Neuronal stem cell (in vitro differentiated cells): ENCODE data around the gene WNT3. TPM values are rescaled to one million over a fixed set of nuclear protein-coding genes. Genes with fewer than 3 reads are reported as not detected.

Source experiments
- DNase-seq: peaks from one replicate; pipeline ENCODE4 v3.0.0-alpha.2; 2013; ENCODE audit warnings: low spot score
- H2AFZ ChIP-seq: one replicate; pipeline ENCODE4 v1.6.1; 2013; ENCODE audit warnings: mild to moderate bottlenecking, low read length, inconsistent platforms
- H2AK5ac ChIP-seq: 2 replicates; pipeline ENCODE4 v1.6.1; 2013; ENCODE audit warnings: low read depth, mild to moderate bottlenecking, inconsistent platforms, low read length, moderate library complexity, mixed read lengths
- H2BK120ac ChIP-seq: 2 replicates; pipeline ENCODE4 v1.6.1; 2013; ENCODE audit warnings: low read depth, mild to moderate bottlenecking, inconsistent platforms, low read length, moderate library complexity, mixed read lengths
- H2BK12ac ChIP-seq: one replicate; pipeline ENCODE4 v1.6.1; 2013; ENCODE audit warnings: low read length, inconsistent platforms
- H2BK15ac ChIP-seq: 2 replicates; pipeline ENCODE4 v1.6.1; 2013; ENCODE audit warnings: mild to moderate bottlenecking, low read length, inconsistent platforms, mixed read lengths
- H2BK5ac ChIP-seq: one replicate; pipeline ENCODE4 v1.6.1; 2013; ENCODE audit warnings: inconsistent platforms, mild to moderate bottlenecking, low read length, moderate library complexity
- H3K14ac ChIP-seq: one replicate; pipeline ENCODE4 v1.6.1; 2013; ENCODE audit warnings: low read length, inconsistent platforms
- H3K18ac ChIP-seq: 2 replicates; pipeline ENCODE4 v1.6.1; 2013; ENCODE audit warnings: low read length, inconsistent platforms
- H3K23ac ChIP-seq: 2 replicates; pipeline ENCODE4 v1.6.1; 2013; ENCODE audit warnings: low read depth, mild to moderate bottlenecking, mixed read lengths, low read length, inconsistent platforms; ENCODE audit not compliant: poor library complexity
- H3K27ac ChIP-seq: replicated peaks from 3 replicates; pipeline ENCODE4 v1.5.1; 2013; ENCODE audit warnings: low read length, inconsistent platforms
- H3K27me3 ChIP-seq, 3 experiments: 2 replicates each; pipeline ENCODE4 v1.6.1; 2013; ENCODE audit warnings: low read length in 3 of 3, mild to moderate bottlenecking in 2 of 3, inconsistent platforms in 1 of 3, low read depth in 1 of 3, mixed read lengths in 1 of 3, moderate library complexity in 1 of 3; ENCODE audit not compliant: control insufficient read depth in 3 of 3, insufficient read depth in 3 of 3
- H3K36me3 ChIP-seq, 2 donors: replicated peaks in 1 of 2; 2 replicates each; pipeline ENCODE4 v1.6.1; 2013; ENCODE audit warnings: low read length in 2 of 2; ENCODE audit not compliant: control insufficient read depth in 2 of 2, insufficient read depth in 2 of 2
- H3K4ac ChIP-seq: 2 replicates; pipeline ENCODE4 v1.6.1; 2013; ENCODE audit warnings: inconsistent platforms, mild to moderate bottlenecking, low read length, moderate library complexity
- H3K4me1 ChIP-seq, 2 donors: 1 replicate in 1 of 2; 2 replicates in 1 of 2; pipeline ENCODE4 v1.6.1; 2013; ENCODE audit warnings: low read length in 2 of 2, low read depth in 1 of 2; ENCODE audit not compliant: control insufficient read depth in 2 of 2, insufficient read depth in 1 of 2
- H3K4me2 ChIP-seq: one replicate; pipeline ENCODE4 v1.6.1; 2013; ENCODE audit warnings: mild to moderate bottlenecking, low read length, inconsistent platforms; ENCODE audit not compliant: insufficient read depth, poor library complexity, severe bottlenecking
- H3K4me3 ChIP-seq, 2 donors: 2 replicates each; pipeline ENCODE4 v1.5.1; 2013; ENCODE audit warnings: low read length in 2 of 2, mild to moderate bottlenecking in 2 of 2, inconsistent platforms in 1 of 2, moderate library complexity in 1 of 2
- H3K79me1 ChIP-seq: one replicate; pipeline ENCODE4 v1.6.1; 2013; ENCODE audit warnings: low read depth, mild to moderate bottlenecking, inconsistent platforms, low read length, moderate library complexity
- H3K9ac ChIP-seq: one replicate; pipeline ENCODE4 v1.6.1; 2013; ENCODE audit warnings: mild to moderate bottlenecking, low read depth, low read length, inconsistent platforms; ENCODE audit not compliant: poor library complexity
- H3K9me3 ChIP-seq, 2 donors: replicated peaks in 1 of 2; 2 replicates each; pipeline versions ENCODE3 to v1.6.1; 2013; ENCODE audit warnings: low read length in 2 of 2, mild to moderate bottlenecking in 2 of 2, inconsistent platforms in 1 of 2, low read depth in 1 of 2, mixed read lengths in 1 of 2, moderate library complexity in 1 of 2; ENCODE audit not compliant: control insufficient read depth in 2 of 2, insufficient read depth in 1 of 2
- H4K8ac ChIP-seq: one replicate; pipeline ENCODE4 v1.6.1; 2013; ENCODE audit warnings: low read depth, mild to moderate bottlenecking, inconsistent platforms, low read length, moderate library complexity
- H4K91ac ChIP-seq: one replicate; pipeline ENCODE4 v1.6.1; 2013; ENCODE audit warnings: low read length, low read depth, mild to moderate bottlenecking, inconsistent platforms; ENCODE audit not compliant: poor library complexity
- WGBS, 2 donors: extraction: QIAGEN DNeasy Blood & Tissue Kit; methylation state at CpG; one replicate each; pipeline ENCODE4 v1.1.7; 2013; ENCODE audit warnings: missing lambda C conversion rate in 2 of 2, mixed read lengths in 1 of 2; ENCODE audit not compliant: insufficient read length in 2 of 2, insufficient replicate concordance in 1 of 2; ENCODE audit errors: extremely low coverage in 2 of 2; 5-methylcytosine and 5-hydroxymethylcytosine counted together
- polyA plus RNA-seq, 2 experiments: library from polyadenylated mRNA; stranded (reverse); fragments of 200-250 nt; gene quantifications; one replicate each; pipeline ENCODE4 v1.2.3, GENCODE V29; 2013

The WNT3 gene
- 6.1 TPM for polyA plus RNA-seq (2013, experiment 1 of 2)
- polyA plus RNA-seq (2013, experiment 2 of 2): 6.0 TPM

- Histone ChIP-seq H3K9me3 (peaks cover 0 to 13% of the 10 kb centered on the region in 2 donors), H3K4me2 (peak within 1 kb of the TSS; percentile 92), H3K9ac (peak within 1 kb of the TSS; percentile 66), H2BK5ac (no peak within 1 kb of the TSS), H2BK15ac (peak within 1 kb of the TSS; percentile 9), H4K91ac (no peak within 1 kb of the TSS), H2BK12ac (no peak within 1 kb of the TSS), H3K4me3 (peak within 1 kb of the TSS; percentile 72 to 80), H2AK5ac (no peak within 1 kb of the TSS), H3K36me3 (peaks cover 1 to 10% of the 10 kb centered on the region in 2 donors), H3K27me3 (peaks cover 0 to 94% (median 48%) of the 10 kb centered on the region in 3 experiments), H3K79me1 (no peaks in the 10 kb centered on the region), H2BK120ac (peak within 1 kb of the TSS; percentile 49), H3K4ac (no peak within 1 kb of the TSS), H4K8ac (no peak within 1 kb of the TSS), H3K14ac (peak within 1 kb of the TSS; percentile 77), H3K18ac (peak within 1 kb of the TSS; percentile 74), H3K4me1 (peaks cover 24 to 43% of the 10 kb centered on the region in 2 donors), H3K27ac (no peak within 1 kb of the TSS), H3K23ac (peak within 1 kb of the TSS; percentile 82), H2AFZ (peak within 1 kb of the TSS; percentile 80)
- DNase-seq: no peak
- no CpG with 5 or more reads among the region's 47 CpGs for WGBS, 2 donors
Observed at GRCh38 chr17:46818316-46818928, at the start of gene WNT3. WNT3 (minus strand) TSS chr17:46818692; CDS start chr17:46818597, 95 bp downstream.

GRCh38 chr17:46866747-46867146 is 48.3 kb upstream of the WNT3 start:
- Histone ChIP-seq H2BK120ac (no peak overlapping the region), H3K79me1 (no peaks in the 10 kb centered on the region), H3K27ac (no peak overlapping the region), H3K4ac (no peak overlapping the region), H2BK5ac (no peak overlapping the region), H2AFZ (no peak overlapping the region), H2BK15ac (no peak overlapping the region), H2AK5ac (no peak overlapping the region), H3K23ac (no peak overlapping the region), H3K27me3 (no peaks in the 10 kb centered on the region), H3K9me3 (no peaks in the 10 kb centered on the region), H3K18ac (no peak overlapping the region), H3K14ac (no peak overlapping the region), H3K36me3 (no peaks in the 10 kb centered on the region), H3K4me3 (no peak overlapping the region), H4K8ac (no peak overlapping the region), H3K9ac (no peak overlapping the region), H3K4me2 (no peak overlapping the region), H3K4me1 (peaks cover 1 to 3% of the 10 kb centered on the region in 2 donors), H4K91ac (no peak overlapping the region), H2BK12ac (no peak overlapping the region)
- DNase-seq: no peak

- H3K27me3 ChIP-seq: peaks cover 0 to under 1% (median 0%) of the 10 kb centered on the region in 3 experiments
- no peaks in the 10 kb centered on the region for H3K79me1 ChIP-seq
- no peak overlapping the region for H3K4me3 ChIP-seq
- no peak overlapping the region for H2BK12ac ChIP-seq
- no peaks in the 10 kb centered on the region for H3K9me3 ChIP-seq
- H4K91ac ChIP-seq: no peak overlapping the region
- no peak overlapping the region for H4K8ac ChIP-seq
- H2BK5ac ChIP-seq: no peak overlapping the region
- 100% methylated on average over 2 of the region's 8 CpGs for WGBS, 2 donors
- no peak overlapping the region for H2AK5ac ChIP-seq
- no peak overlapping the region for H3K9ac ChIP-seq
- H2BK120ac ChIP-seq: no peak overlapping the region
- no peak overlapping the region for H3K4me2 ChIP-seq
- H2AFZ ChIP-seq: no peak overlapping the region
- H3K14ac ChIP-seq: no peak overlapping the region
- no peaks in the 10 kb centered on the region for H3K36me3 ChIP-seq
- H2BK15ac ChIP-seq: no peak overlapping the region
- H3K23ac ChIP-seq: no peak overlapping the region
- H3K4ac ChIP-seq: no peak overlapping the region
- H3K18ac ChIP-seq: no peak overlapping the region
- H3K4me1 ChIP-seq: peaks cover 1 to 3% of the 10 kb centered on the region in 2 donors
- DNase-seq: no peak
- no peak overlapping the region for H3K27ac ChIP-seq
Observed at GRCh38 chr17:46866325-46866724, 47.8 kb upstream of the WNT3 start.

- Histone ChIP-seq H3K27ac (no peak overlapping the region), H4K91ac (no peak overlapping the region), H3K23ac (no peak overlapping the region), H2BK120ac (no peak overlapping the region), H3K36me3 (no peaks in the 10 kb centered on the region), H3K27me3 (peaks cover 0 to 4% (median 0%) of the 10 kb centered on the region in 3 experiments), H4K8ac (no peak overlapping the region), H3K4me1 (peaks cover 1 to 3% of the 10 kb centered on the region in 2 donors), H2BK5ac (no peak overlapping the region), H2AFZ (peak overlapping the region; percentile 75), H2BK12ac (no peak overlapping the region), H3K4ac (no peak overlapping the region), H2BK15ac (no peak overlapping the region), H3K9ac (no peak overlapping the region), H3K9me3 (no peaks in the 10 kb centered on the region), H3K18ac (no peak overlapping the region), H3K14ac (no peak overlapping the region), H2AK5ac (no peak overlapping the region), H3K79me1 (no peaks in the 10 kb centered on the region), H3K4me3 (no peak overlapping the region), H3K4me2 (no peak overlapping the region)
- no CpG with 5 or more reads among the region's 8 CpGs for WGBS, 2 donors
- DNase-seq: no peak
Observed at GRCh38 chr17:46865100-46865499, 46.6 kb upstream of the WNT3 start.
